B cell (primary cell): ENCODE measurements around the gene SLC30A1. TPM values are rescaled to one million over a fixed set of nuclear protein-coding genes. Genes with fewer than 3 reads are reported as not detected.
"Not testable (repeated sequence)": the region's sequence is repeated elsewhere in the genome, so short reads cannot be mapped to it uniquely, and the experiment has no call there.

ENCODE experiments used
- ATAC-seq: fragments of 200-7000 bp; cut with Tn5 transposase; one replicate; pipeline ENCODE4 v1.10.0; 2021; ENCODE audit warnings: low read depth, mild to moderate bottlenecking, moderate number of reproducible peaks, moderate library complexity
- CTCF ChIA-PET: fragments of 350-600 bp; sonication (Branson Sonifier 250); formaldehyde crosslinking; loops from one replicate; lab custom pipeline; 2021; ENCODE audit warnings: antibody characterized with exemption, inconsistent platforms; lab: Charles Lee
- POLR2A ChIA-PET: fragments of 350-600 bp; sonication (Branson Sonifier 250); formaldehyde crosslinking; loops from one replicate; lab custom pipeline; 2021; ENCODE audit warnings: antibody characterized with exemption; lab: Charles Lee
- DNase-seq: peaks from one replicate; pipeline ENCODE4 v3.0.0; 2013
- H2AFZ ChIP-seq: 2 replicates; pipeline ENCODE4 v1.6.1; 2012; ENCODE audit warnings: mild to moderate bottlenecking, low read depth, low read length; ENCODE audit not compliant: insufficient read depth, poor library complexity, severe bottlenecking
- H3K27ac ChIP-seq, 2 donors: 1 replicate in 1 of 2; 2 replicates in 1 of 2; pipeline ENCODE4 v1.5.1; 2012 to 2013; ENCODE audit warnings: low read length in 2 of 2, mild to moderate bottlenecking in 2 of 2, moderate library complexity in 1 of 2
- H3K27me3 ChIP-seq, 4 experiments: fragments of 200-600 bp in 1 of 4; sonication (generic) in 1 of 4; replicated peaks in 1 of 4; 1 replicate in 2 of 4; 2 replicates in 2 of 4; pipeline versions ENCODE4 v1.6.1 to v1.7.0; 2013 to 2016; ENCODE audit warnings: low read length in 3 of 4, mild to moderate bottlenecking in 2 of 4, mixed read lengths in 1 of 4, moderate library complexity in 1 of 4; ENCODE audit not compliant: insufficient read depth in 4 of 4, control insufficient read depth in 3 of 4; ENCODE audit errors: control extremely low read depth in 1 of 4
- H3K36me3 ChIP-seq, 2 experiments: replicated peaks in 1 of 2; 1 replicate in 1 of 2; 2 replicates in 1 of 2; pipeline versions ENCODE4 v1.6.1 to v1.7.1; 2013; ENCODE audit warnings: low read length in 1 of 2; ENCODE audit not compliant: insufficient read depth in 2 of 2, control insufficient read depth in 1 of 2; ENCODE audit errors: control extremely low read depth in 1 of 2, extremely low read depth in 1 of 2
- H3K4me1 ChIP-seq, 2 donors: fragments of 200-600 bp in 1 of 2; sonication (generic) in 1 of 2; 1 replicate in 1 of 2; 2 replicates in 1 of 2; pipeline versions ENCODE4 v1.5.1 to v1.6.1; 2013 to 2017; ENCODE audit warnings: low read length in 2 of 2; ENCODE audit not compliant: control insufficient read depth in 2 of 2, insufficient read depth in 2 of 2
- H3K4me2 ChIP-seq: replicated peaks from 2 replicates; pipeline ENCODE3; 2012; ENCODE audit warnings: mild to moderate bottlenecking, low read depth, low read length; ENCODE audit not compliant: poor library complexity, severe bottlenecking
- H3K4me3 ChIP-seq, 5 experiments: fragments of 200-600 bp in 1 of 5; sonication (generic) in 1 of 5; 1 replicate in 3 of 5; 2 replicates in 2 of 5; pipeline versions ENCODE4 v1.5.1 to v1.7.0; 2011 to 2016; ENCODE audit warnings: low read length in 4 of 5, mild to moderate bottlenecking in 4 of 5, low read depth in 2 of 5, control low read depth in 1 of 5, moderate library complexity in 1 of 5; ENCODE audit not compliant: insufficient read depth in 1 of 5; ENCODE audit errors: control extremely low read depth in 1 of 5, extremely low read depth in 1 of 5
- H3K79me2 ChIP-seq: fragments of 200-600 bp; sonication (generic); one replicate; pipeline ENCODE4 v1.6.0; 2016; ENCODE audit warnings: low read length; ENCODE audit not compliant: control insufficient read depth, insufficient read depth
- H3K9ac ChIP-seq: fragments of 200-600 bp; sonication (generic); 2 replicates; pipeline ENCODE4 v1.6.1; 2017; ENCODE audit warnings: mild to moderate bottlenecking, low read length, moderate library complexity
- H3K9me3 ChIP-seq, 3 donors: one replicate each; pipeline versions ENCODE4 v1.6.1 to v1.7.1; 2013; ENCODE audit warnings: low read length in 2 of 3; ENCODE audit not compliant: control insufficient read depth in 2 of 3, insufficient read depth in 1 of 3; ENCODE audit errors: control extremely low read depth in 1 of 3
- H4K20me1 ChIP-seq: 2 replicates; pipeline ENCODE4 v1.6.0; 2012; ENCODE audit warnings: mild to moderate bottlenecking, low read length; ENCODE audit not compliant: insufficient read depth, control insufficient read depth, poor library complexity, severe bottlenecking
- H3K27ac Mint-ChIP-seq: one replicate; pipeline ENCODE4 v1.8.0; 2021; ENCODE audit warnings: mixed read lengths
- H3K27me3 Mint-ChIP-seq: one replicate; pipeline ENCODE4 v1.8.0; 2021; ENCODE audit warnings: mixed read lengths
- H3K4me1 Mint-ChIP-seq: one replicate; pipeline ENCODE4 v1.8.0; 2021; ENCODE audit warnings: mixed read lengths
- H3K4me3 Mint-ChIP-seq: one replicate; pipeline ENCODE4 v1.8.0; 2021; ENCODE audit warnings: mixed read lengths
- H3K9me3 Mint-ChIP-seq: one replicate; pipeline ENCODE4 v1.8.0; 2022; ENCODE audit warnings: mixed read lengths; ENCODE audit not compliant: insufficient read depth
- EZH2 ChIP-seq: IDR thresholded peaks from 2 replicates; pipeline ENCODE4 v1.6.1; 2012; ENCODE audit warnings: borderline replicate concordance, low read depth, mild to moderate bottlenecking, moderate library complexity, low read length; ENCODE audit not compliant: insufficient read depth, poor library complexity, severe bottlenecking
- WGBS: methylation state at CpG from one replicate; pipeline ENCODE4 v1.1.5; 2013; ENCODE audit warnings: missing lambda C conversion rate; ENCODE audit not compliant: insufficient coverage; 5-methylcytosine and 5-hydroxymethylcytosine counted together
- intact Hi-C: fragments of 100-400 bp; cut with micrococcal nuclease; formaldehyde crosslinking; loops from one replicate; pipeline ENCODE4 v1.10.0; 2022
- polyA plus RNA-seq: library from polyadenylated mRNA; depleted of rRNA; stranded (reverse); fragments of >200 nt; gene quantifications from 2 replicates; pipeline ENCODE4 v1.2.3, GENCODE V29; 2012
- total RNA-seq, 2 donors: library from RNA; stranded (reverse); fragments of 120-200 nt in 1 of 2; gene quantifications; 1 replicate in 1 of 2; 2 replicates in 1 of 2; pipeline versions ENCODE4 v1.2.3 to v1.2.4, GENCODE V29; 2013 to 2022
- TF ChIP-seq, protein P1 (sequence below): fragments of 200-600 bp; IDR thresholded peaks from one replicate; pipeline ENCODE4 v1.8.0; 2022; ENCODE audit warnings: antibody characterized with exemption, mild to moderate bottlenecking

SLC30A1 gene
- total and polyA plus RNA-seq, 2 donors (not counting 1 experiment from before 2014, with no cell fraction given) = 1.7 to 12.2 TPM

GRCh38 chr1:211571998-211572397 lies 7.0 kb downstream of the SLC30A1 start:
- no peak overlapping the region for H3K27ac Mint-ChIP-seq
- no peaks in the 10 kb centered on the region for H3K27me3 ChIP-seq
- H4K20me1 ChIP-seq = no peaks in the 10 kb centered on the region
- H3K4me1 Mint-ChIP-seq = peaks cover 22% of the 10 kb centered on the region
- H3K27ac ChIP-seq = no peak overlapping the region
- ChIA-PET POLR2A (no interaction called here), CTCF (no interaction called here)
- H3K4me3 ChIP-seq = no peak overlapping the region
- no peaks in the 10 kb centered on the region for H3K9me3 ChIP-seq
- H2AFZ ChIP-seq = no peak overlapping the region
- no peak overlapping the region for H3K4me2 ChIP-seq
- ATAC-seq (no peak), DNase-seq (no peak)
- H3K4me1 ChIP-seq = peaks cover 3 to 7% of the 10 kb centered on the region in 2 donors
- H3K9me3 Mint-ChIP-seq = no peaks in the 10 kb centered on the region
- peaks cover 4 to 17% of the 10 kb centered on the region in 2 experiments for H3K36me3 ChIP-seq
- TF ChIP-seq EZH2 = no peak
- TF ChIP-seq, protein P1, sequence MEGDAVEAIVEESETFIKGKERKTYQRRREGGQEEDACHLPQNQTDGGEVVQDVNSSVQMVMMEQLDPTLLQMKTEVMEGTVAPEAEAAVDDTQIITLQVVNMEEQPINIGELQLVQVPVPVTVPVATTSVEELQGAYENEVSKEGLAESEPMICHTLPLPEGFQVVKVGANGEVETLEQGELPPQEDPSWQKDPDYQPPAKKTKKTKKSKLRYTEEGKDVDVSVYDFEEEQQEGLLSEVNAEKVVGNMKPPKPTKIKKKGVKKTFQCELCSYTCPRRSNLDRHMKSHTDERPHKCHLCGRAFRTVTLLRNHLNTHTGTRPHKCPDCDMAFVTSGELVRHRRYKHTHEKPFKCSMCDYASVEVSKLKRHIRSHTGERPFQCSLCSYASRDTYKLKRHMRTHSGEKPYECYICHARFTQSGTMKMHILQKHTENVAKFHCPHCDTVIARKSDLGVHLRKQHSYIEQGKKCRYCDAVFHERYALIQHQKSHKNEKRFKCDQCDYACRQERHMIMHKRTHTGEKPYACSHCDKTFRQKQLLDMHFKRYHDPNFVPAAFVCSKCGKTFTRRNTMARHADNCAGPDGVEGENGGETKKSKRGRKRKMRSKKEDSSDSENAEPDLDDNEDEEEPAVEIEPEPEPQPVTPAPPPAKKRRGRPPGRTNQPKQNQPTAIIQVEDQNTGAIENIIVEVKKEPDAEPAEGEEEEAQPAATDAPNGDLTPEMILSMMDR = no peak
- no CpG with 5 or more reads among the region's 2 CpGs for WGBS
- H3K9ac ChIP-seq = no peak overlapping the region
- H3K4me3 Mint-ChIP-seq = no peak overlapping the region
- H3K79me2 ChIP-seq = peaks cover 25% of the 10 kb centered on the region
- no peaks in the 10 kb centered on the region for H3K27me3 Mint-ChIP-seq
- intact Hi-C loops = loop anchor here (10.0 kb wide), 1 partner anchor 373 kb away; no protein-coding TSS in a partner anchor

GRCh38 chr1:211570378-211570777 lies 8.6 kb downstream of the SLC30A1 start:
- H2AFZ ChIP-seq, DNase-seq, H3K4me1 ChIP-seq, H3K4me3 ChIP-seq, ATAC-seq, H4K20me1 ChIP-seq, POLR2A ChIA-PET, H3K9me3 ChIP-seq, H3K27me3 ChIP-seq, H3K27ac ChIP-seq, H3K4me3 Mint-ChIP-seq, CTCF ChIA-PET, H3K9me3 Mint-ChIP-seq, H3K27ac Mint-ChIP-seq, H3K27me3 Mint-ChIP-seq, H3K9ac ChIP-seq, H3K4me2 ChIP-seq: not testable (repeated sequence)
- peaks cover 10% of the 10 kb centered on the region for H3K4me1 Mint-ChIP-seq
- intact Hi-C loops = loop anchor here (10.0 kb wide), 1 partner anchor 374 kb away; no protein-coding TSS in a partner anchor
- Histone ChIP-seq H3K79me2 (peaks cover 10% of the 10 kb centered on the region), H3K36me3 (peaks cover 2 to 11% of the 10 kb centered on the region in 2 experiments)
- no CpG with 5 or more reads among the region's 1 CpG for WGBS
